IMR-90 (cell line): ENCODE measurements around the gene FFAR1. TPM values are rescaled to one million over a fixed set of nuclear protein-coding genes. Genes with fewer than 3 reads are reported as not detected.

Source experiments
- ATAC-seq: fragments of 200-7000 bp; cut with Tn5 transposase; 2 replicates; pipeline ENCODE4 v1.9.1; 2020; ENCODE audit warnings: low read depth, mild to moderate bottlenecking, moderate library complexity
- BruUV-seq: library from RNA; stranded (reverse); fragments of 400-500 nt; replicated peaks from 2 replicates; lab custom pipeline; 2021; lab: Mats Ljungman, UMichigan
- CTCF ChIA-PET: fragments of 300-600 bp; formaldehyde crosslinking; extraction: SDS; loops from one replicate; lab custom pipeline; 2021; ENCODE audit warnings: antibody characterized with exemption; lab: Yijun Ruan, JAX
- POLR2A ChIA-PET: fragments of 300-600 bp; sonication (Branson Sonifier 250); formaldehyde crosslinking; loops from one replicate; lab custom pipeline; 2022; ENCODE audit warnings: antibody characterized with exemption; ENCODE audit not compliant: unreplicated experiment; lab: Charles Lee
- DNase-seq: peaks from one replicate; pipeline ENCODE4 v3.0.0; 2013
- H2AFZ ChIP-seq: replicated peaks from 2 replicates; pipeline ENCODE3; 2013; ENCODE audit warnings: low read length, mild to moderate bottlenecking; ENCODE audit not compliant: poor library complexity
- H2AK5ac ChIP-seq: 2 replicates; pipeline ENCODE4 v1.6.1; 2013; ENCODE audit warnings: low read depth, low read length, inconsistent platforms
- H2AK9ac ChIP-seq: replicated peaks from 2 replicates; pipeline ENCODE3; 2013; ENCODE audit warnings: mild to moderate bottlenecking, low read depth, low read length, moderate library complexity; ENCODE audit not compliant: poor library complexity
- H2BK120ac ChIP-seq: 2 replicates; pipeline ENCODE4 v1.6.1; 2013; ENCODE audit warnings: low read depth, low read length, inconsistent platforms
- H2BK15ac ChIP-seq: 3 replicates; pipeline ENCODE4 v1.6.1; 2013; ENCODE audit warnings: low read depth, low read length, inconsistent platforms
- H2BK20ac ChIP-seq: 2 replicates; pipeline ENCODE4 v1.6.1; 2013; ENCODE audit warnings: low read depth, mild to moderate bottlenecking, inconsistent platforms, low read length, moderate library complexity
- H2BK5ac ChIP-seq: 2 replicates; pipeline ENCODE4 v1.6.1; 2013; ENCODE audit warnings: mild to moderate bottlenecking, low read depth, low read length, inconsistent platforms; ENCODE audit not compliant: poor library complexity, severe bottlenecking
- H3K14ac ChIP-seq: replicated peaks from 2 replicates; pipeline ENCODE4 v1.6.1; 2013; ENCODE audit warnings: low read depth, low read length, inconsistent platforms
- H3K18ac ChIP-seq: 2 replicates; pipeline ENCODE4 v1.6.1; 2013; ENCODE audit warnings: low read depth, low read length, control low read depth
- H3K23ac ChIP-seq: 2 replicates; pipeline ENCODE4 v1.6.1; 2013; ENCODE audit warnings: low read depth, low read length, inconsistent platforms
- H3K27ac ChIP-seq: 2 replicates; pipeline ENCODE4 v1.5.1; 2013; ENCODE audit warnings: mild to moderate bottlenecking, control low read depth, low read length; ENCODE audit not compliant: insufficient read depth
- H3K27me3 ChIP-seq: 2 replicates; pipeline ENCODE4 v1.6.1; 2013; ENCODE audit warnings: low read length; ENCODE audit not compliant: control insufficient read depth, insufficient read depth
- H3K36me3 ChIP-seq: 2 replicates; pipeline ENCODE4 v1.6.1; 2013; ENCODE audit warnings: low read length, mixed read lengths; ENCODE audit not compliant: control insufficient read depth, insufficient read depth
- H3K4ac ChIP-seq: 2 replicates; pipeline ENCODE4 v1.6.1; 2013; ENCODE audit warnings: low read depth, low read length, inconsistent platforms
- H3K4me1 ChIP-seq: 2 replicates; pipeline ENCODE4 v1.6.1; 2013; ENCODE audit warnings: low read length, mixed read lengths; ENCODE audit not compliant: control insufficient read depth, insufficient read depth
- H3K4me2 ChIP-seq: 2 replicates; pipeline ENCODE4 v1.6.1; 2013; ENCODE audit warnings: low read depth, mild to moderate bottlenecking, control low read depth, low read length, moderate library complexity
- H3K4me3 ChIP-seq: 2 replicates; pipeline ENCODE4 v1.5.1; 2013; ENCODE audit warnings: low read depth, mild to moderate bottlenecking, control low read depth, low read length, moderate library complexity; ENCODE audit not compliant: insufficient read depth
- H3K56ac ChIP-seq: 2 replicates; pipeline ENCODE4 v1.6.1; 2013; ENCODE audit warnings: low read length, inconsistent platforms; ENCODE audit not compliant: insufficient read depth; ENCODE audit errors: extremely low read depth
- H3K79me1 ChIP-seq, 2 experiments: 2 replicates each; pipeline ENCODE4 v1.6.1; 2013; ENCODE audit warnings: low read length in 2 of 2, inconsistent platforms in 1 of 2, low read depth in 1 of 2
- H3K9ac ChIP-seq: 2 replicates; pipeline ENCODE4 v1.6.1; 2013; ENCODE audit warnings: low read depth, low read length, control low read depth
- H3K9me1 ChIP-seq: 2 replicates; pipeline ENCODE4 v1.6.1; 2013; ENCODE audit warnings: low read length, inconsistent platforms; ENCODE audit not compliant: insufficient read depth
- H3K9me3 ChIP-seq: 2 replicates; pipeline ENCODE4 v1.6.1; 2013; ENCODE audit warnings: low read length; ENCODE audit not compliant: control insufficient read depth, insufficient read depth
- H4K20me1 ChIP-seq: 2 replicates; pipeline ENCODE4 v1.6.1; 2013; ENCODE audit warnings: low read length, inconsistent platforms; ENCODE audit not compliant: insufficient read depth
- H4K5ac ChIP-seq: 2 replicates; pipeline ENCODE4 v1.6.1; 2013; ENCODE audit warnings: mild to moderate bottlenecking, low read depth, low read length, control low read depth
- H4K8ac ChIP-seq, 2 experiments: 2 replicates each; pipeline ENCODE4 v1.6.1; 2013; ENCODE audit warnings: low read depth in 2 of 2, low read length in 2 of 2, control low read depth in 1 of 2, inconsistent platforms in 1 of 2
- H4K91ac ChIP-seq: 2 replicates; pipeline ENCODE4 v1.6.1; 2013; ENCODE audit warnings: low read depth, low read length, inconsistent platforms; ENCODE audit not compliant: insufficient read depth
- BHLHE40 ChIP-seq: fragments of 150-350 bp; IDR thresholded peaks from 2 replicates; pipeline ENCODE4 v1.6.1; 2016; ENCODE audit warnings: mild to moderate bottlenecking, low read depth, low read length
- CEBPB ChIP-seq: IDR thresholded peaks from 2 replicates; pipeline ENCODE4 v1.6.1; 2012; ENCODE audit warnings: low read depth, low read length, improper control_type of control experiment
- CHD1 ChIP-seq: IDR thresholded peaks from 2 replicates; pipeline ENCODE4 v1.6.1; 2012; ENCODE audit warnings: low read depth, low read length, improper control_type of control experiment
- FOS ChIP-seq: fragments of 150-350 bp; IDR thresholded peaks from 2 replicates; pipeline ENCODE4 v1.6.1; 2016; ENCODE audit warnings: low read depth, low read length
- MAFK ChIP-seq: IDR thresholded peaks from 2 replicates; pipeline ENCODE4 v1.6.1; 2012; ENCODE audit warnings: low read depth, low read length, improper control_type of control experiment
- MAZ ChIP-seq: IDR thresholded peaks from 2 replicates; pipeline ENCODE4 v1.6.1; 2012; ENCODE audit warnings: low read depth, mild to moderate bottlenecking, low read length, improper control_type of control experiment, moderate library complexity, borderline replicate concordance
- MXI1 ChIP-seq: IDR thresholded peaks from 2 replicates; pipeline ENCODE4 v1.6.1; 2012; ENCODE audit warnings: low read depth, mild to moderate bottlenecking, low read length, moderate library complexity, borderline replicate concordance
- NFE2L2 ChIP-seq: fragments of 150-350 bp; IDR thresholded peaks from 2 replicates; pipeline ENCODE4 v1.6.1; 2016; ENCODE audit warnings: low read depth, mild to moderate bottlenecking, low read length
- POLR2A ChIP-seq: IDR thresholded peaks from 2 replicates; pipeline ENCODE4 v1.6.1; 2012; ENCODE audit warnings: mild to moderate bottlenecking, low read depth, low read length
- RAD21 ChIP-seq: IDR thresholded peaks from 2 replicates; pipeline ENCODE4 v1.6.1; 2012; ENCODE audit warnings: low read length, improper control_type of control experiment
- RCOR1 ChIP-seq: IDR thresholded peaks from 2 replicates; pipeline ENCODE4 v1.6.1; 2012; ENCODE audit warnings: mild to moderate bottlenecking, low read length, improper control_type of control experiment; ENCODE audit not compliant: insufficient replicate concordance
- SMC3 ChIP-seq: fragments of 150-350 bp; IDR thresholded peaks from 2 replicates; pipeline ENCODE4 v1.6.1; 2016; ENCODE audit warnings: low read depth, mild to moderate bottlenecking, antibody characterized with exemption, low read length, moderate library complexity
- WGBS, 2 experiments: methylation state at CpG; one replicate each; pipeline versions ENCODE4 v1.1.5 to v1.1.7; 2013; ENCODE audit warnings: missing lambda C conversion rate in 2 of 2; ENCODE audit not compliant: insufficient read length in 1 of 2; ENCODE audit errors: extremely low coverage in 2 of 2; 5-methylcytosine and 5-hydroxymethylcytosine counted together
- dilution Hi-C: fragments of 300-500 bp; cut with HindIII; formaldehyde crosslinking; loops from one replicate; pipeline ENCODE4 v1.14.3; 2018; ENCODE audit warnings: low sequenced_read_pairs; ENCODE audit not compliant: unreplicated experiment
- in situ Hi-C: fragments of 300-500 bp; cut with MboI; formaldehyde crosslinking; loops from 3 replicates; pipeline ENCODE4 v1.14.3; 2019; ENCODE audit warnings: low sequenced_read_pairs, inconsistent platforms, mixed read lengths
- intact Hi-C: fragments of 100-400 bp; cut with micrococcal nuclease; formaldehyde crosslinking; loops from 2 replicates; pipeline ENCODE4 v1.10.0; 2022
- polyA plus RNA-seq, 3 experiments: library from polyadenylated mRNA; depleted of rRNA; stranded (reverse); fragments of >200 nt; gene quantifications; 2 replicates each; pipeline ENCODE4 v1.2.3, GENCODE V29; 2012; ENCODE audit warnings: low replicate concordance in 1 of 3
- total RNA-seq: library from RNA; depleted of rRNA; stranded (reverse); fragments of >200 nt; gene quantifications from 2 replicates; pipeline ENCODE4 v1.2.3, GENCODE V29; 2012
- TF ChIP-seq, protein P1 (sequence below): fragments of 150-350 bp; IDR thresholded peaks from 2 replicates; pipeline ENCODE4 v1.6.1; 2017; ENCODE audit warnings: mild to moderate bottlenecking, antibody characterized with exemption, low read length, low read depth
- TF ChIP-seq, protein P2 (sequence below): conservative IDR thresholded peaks from 2 replicates; pipeline ENCODE4 v1.5.1; 2012; ENCODE audit warnings: mild to moderate bottlenecking, low read depth, low read length, improper control_type of control experiment

FFAR1 gene
- total and polyA plus RNA-seq, 2 of the 4 experiments (the other 2 are of a cell fraction) = not detected

DNA sequence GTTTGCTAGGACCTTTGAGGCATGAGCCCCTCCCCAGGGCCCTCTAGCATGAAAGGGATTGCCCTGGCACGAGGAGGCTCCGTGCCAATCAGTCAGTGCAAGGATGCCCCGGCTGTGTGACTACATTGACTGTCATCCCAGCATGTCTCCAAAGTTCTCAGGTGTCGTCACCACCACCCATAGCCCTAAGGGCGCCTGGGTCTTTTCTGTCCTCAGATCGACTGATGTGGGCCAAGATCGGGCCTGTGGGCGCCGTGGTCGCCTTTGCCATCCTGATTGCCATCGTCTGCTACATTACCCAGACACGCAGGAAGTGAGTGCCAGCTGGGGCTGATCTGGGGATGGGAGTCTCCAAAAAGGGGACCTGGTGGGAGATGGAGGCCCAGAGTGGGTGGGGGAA is 37.4 kb upstream of the FFAR1 start:
- CTCF ChIA-PET = no interaction called here
- Histone ChIP-seq H3K4me1 (no peaks in the 10 kb centered on the region), H3K9ac (no peak overlapping the region), H4K8ac (no peak overlapping the region), H3K4ac (no peak overlapping the region), H2BK15ac (no peak overlapping the region), H3K14ac (no peak overlapping the region), H3K18ac (no peak overlapping the region), H3K79me1 (no peaks in the 10 kb centered on the region), H3K36me3 (no peaks in the 10 kb centered on the region), H3K56ac (no peak overlapping the region), H4K91ac (no peak overlapping the region), H2BK5ac (no peak overlapping the region), H3K4me3 (no peak overlapping the region), H3K4me2 (no peak overlapping the region), H2AFZ (no peak overlapping the region), H3K9me1 (no peaks in the 10 kb centered on the region), H2BK120ac (no peak overlapping the region), H3K27me3 (no peaks in the 10 kb centered on the region; the same call in 1 of the 2 replicates), H3K27ac (no peak overlapping the region), H2AK9ac (no peak overlapping the region), H2BK20ac (no peak overlapping the region), H3K9me3 (no peaks in the 10 kb centered on the region), H4K5ac (no peak overlapping the region), H3K23ac (no peak overlapping the region), H4K20me1 (no peaks in the 10 kb centered on the region), H2AK5ac (no peak overlapping the region)
- no peak for TF ChIP-seq FOS
- TF ChIP-seq, protein P1, sequence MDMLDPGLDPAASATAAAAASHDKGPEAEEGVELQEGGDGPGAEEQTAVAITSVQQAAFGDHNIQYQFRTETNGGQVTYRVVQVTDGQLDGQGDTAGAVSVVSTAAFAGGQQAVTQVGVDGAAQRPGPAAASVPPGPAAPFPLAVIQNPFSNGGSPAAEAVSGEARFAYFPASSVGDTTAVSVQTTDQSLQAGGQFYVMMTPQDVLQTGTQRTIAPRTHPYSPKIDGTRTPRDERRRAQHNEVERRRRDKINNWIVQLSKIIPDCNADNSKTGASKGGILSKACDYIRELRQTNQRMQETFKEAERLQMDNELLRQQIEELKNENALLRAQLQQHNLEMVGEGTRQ = no peak
- TF ChIP-seq MAZ = no peak
- TF ChIP-seq BHLHE40 = no peak
- no peak for TF ChIP-seq RAD21
- TF ChIP-seq POLR2A = no peak
- TF ChIP-seq CHD1 = no peak
- no peak for TF ChIP-seq MAFK
- no peak for TF ChIP-seq MXI1
- no peak for TF ChIP-seq CEBPB
- no peak for TF ChIP-seq SMC3
- TF ChIP-seq RCOR1 = no peak
- TF ChIP-seq, protein P2, sequence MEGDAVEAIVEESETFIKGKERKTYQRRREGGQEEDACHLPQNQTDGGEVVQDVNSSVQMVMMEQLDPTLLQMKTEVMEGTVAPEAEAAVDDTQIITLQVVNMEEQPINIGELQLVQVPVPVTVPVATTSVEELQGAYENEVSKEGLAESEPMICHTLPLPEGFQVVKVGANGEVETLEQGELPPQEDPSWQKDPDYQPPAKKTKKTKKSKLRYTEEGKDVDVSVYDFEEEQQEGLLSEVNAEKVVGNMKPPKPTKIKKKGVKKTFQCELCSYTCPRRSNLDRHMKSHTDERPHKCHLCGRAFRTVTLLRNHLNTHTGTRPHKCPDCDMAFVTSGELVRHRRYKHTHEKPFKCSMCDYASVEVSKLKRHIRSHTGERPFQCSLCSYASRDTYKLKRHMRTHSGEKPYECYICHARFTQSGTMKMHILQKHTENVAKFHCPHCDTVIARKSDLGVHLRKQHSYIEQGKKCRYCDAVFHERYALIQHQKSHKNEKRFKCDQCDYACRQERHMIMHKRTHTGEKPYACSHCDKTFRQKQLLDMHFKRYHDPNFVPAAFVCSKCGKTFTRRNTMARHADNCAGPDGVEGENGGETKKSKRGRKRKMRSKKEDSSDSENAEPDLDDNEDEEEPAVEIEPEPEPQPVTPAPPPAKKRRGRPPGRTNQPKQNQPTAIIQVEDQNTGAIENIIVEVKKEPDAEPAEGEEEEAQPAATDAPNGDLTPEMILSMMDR = no peak
- no peak for TF ChIP-seq NFE2L2
- BruUV-seq = no TSS peak
- POLR2A ChIA-PET = no interaction called here
- ATAC-seq = no peak
- dilution Hi-C loops (no loop called here), intact Hi-C loops (no loop called here), in situ Hi-C loops (no loop called here)
- 85% methylated on average over 6 of the region's 12 CpGs; no CpG with 5 or more reads in 1 of the 2 experiments for WGBS, 2 experiments
- DNase-seq = no peak
